PFSK-1 (cell line): Measurements from ENCODE around the gene DCUN1D2.
A peak's percentile ranks its signal among the peaks of the same experiment; 100 is the strongest.

Source experiments
- FOXP2 ChIP-seq: optimal IDR thresholded peaks from 2 replicates; pipeline ENCODE3; 2011; ENCODE audit warnings: borderline replicate concordance, control low read depth, inconsistent platforms; ENCODE audit not compliant: insufficient read depth; ENCODE audit errors: extremely low read length, extremely low read depth
- POLR2AphosphoS5 ChIP-seq: IDR thresholded peaks from 2 replicates; pipeline ENCODE4 v1.6.1; 2012; ENCODE audit warnings: low read depth, mild to moderate bottlenecking, control low read depth, low read length, moderate library complexity
- SIN3A ChIP-seq: IDR thresholded peaks from 2 replicates; pipeline ENCODE4 v1.6.1; 2012; ENCODE audit warnings: mild to moderate bottlenecking, low read length, moderate library complexity, borderline replicate concordance; ENCODE audit not compliant: insufficient read depth
- TAF1 ChIP-seq: IDR thresholded peaks from 2 replicates; pipeline ENCODE4 v1.6.1; 2012; ENCODE audit warnings: low read length, control low read depth, borderline replicate concordance; ENCODE audit not compliant: insufficient read depth
- TF ChIP-seq, protein P1 (sequence below), 2 experiments: IDR thresholded peaks; 2 replicates each; pipeline versions ENCODE4 v1.6.1 to v1.8.0; 2011 to 2012; ENCODE audit warnings: low read depth in 2 of 2, low read length in 2 of 2, control low read depth in 1 of 2, inconsistent platforms in 1 of 2, mild to moderate bottlenecking in 1 of 2, moderate library complexity in 1 of 2; ENCODE audit not compliant: insufficient read depth in 1 of 2

DCUN1D2 gene

DNA sequence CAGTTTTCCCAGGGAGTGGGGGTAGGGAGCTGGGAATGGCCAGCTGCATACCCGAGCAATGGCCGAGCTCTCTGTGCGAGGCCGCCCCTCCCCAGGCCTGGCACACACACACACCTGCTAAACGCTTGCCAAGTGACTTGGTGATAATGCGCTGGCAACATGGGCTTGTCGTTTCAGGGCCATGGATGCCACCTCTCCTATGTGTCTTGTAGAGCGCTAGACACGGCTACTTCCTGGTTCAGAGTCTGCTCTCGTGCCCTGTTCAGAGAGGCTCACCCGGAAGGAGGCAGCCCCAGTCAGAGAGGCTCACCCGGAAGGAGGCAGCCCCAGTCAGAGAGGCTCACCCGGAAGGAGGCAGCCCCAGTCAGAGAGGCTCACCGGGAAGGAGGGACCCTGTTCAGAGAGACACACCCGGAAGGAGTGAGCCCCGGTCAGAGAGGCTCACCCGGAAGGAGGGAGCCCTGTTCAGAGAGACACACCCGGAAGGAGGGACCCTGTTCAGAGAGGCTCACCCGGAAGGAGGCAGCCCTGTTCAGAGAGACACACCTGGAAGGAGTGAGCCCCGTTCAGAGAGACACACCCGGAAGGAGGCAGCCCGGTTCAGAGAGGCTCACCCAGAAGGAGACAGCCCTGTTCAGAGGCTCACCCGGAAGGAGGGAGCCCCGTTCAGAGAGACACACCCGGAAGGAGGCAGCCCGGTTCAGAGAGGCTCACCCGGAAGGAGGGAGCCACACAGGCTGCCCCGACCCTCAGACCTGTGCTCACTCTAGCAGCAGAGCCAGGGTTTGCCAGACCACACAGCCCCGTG, 41.4 kb downstream of the DCUN1D2 start:
- TF ChIP-seq SIN3A, result no peak
- peak; percentile 56; the same call in 1 of the 2 replicates for TF ChIP-seq POLR2AphosphoS5
- TF ChIP-seq, protein P1, sequence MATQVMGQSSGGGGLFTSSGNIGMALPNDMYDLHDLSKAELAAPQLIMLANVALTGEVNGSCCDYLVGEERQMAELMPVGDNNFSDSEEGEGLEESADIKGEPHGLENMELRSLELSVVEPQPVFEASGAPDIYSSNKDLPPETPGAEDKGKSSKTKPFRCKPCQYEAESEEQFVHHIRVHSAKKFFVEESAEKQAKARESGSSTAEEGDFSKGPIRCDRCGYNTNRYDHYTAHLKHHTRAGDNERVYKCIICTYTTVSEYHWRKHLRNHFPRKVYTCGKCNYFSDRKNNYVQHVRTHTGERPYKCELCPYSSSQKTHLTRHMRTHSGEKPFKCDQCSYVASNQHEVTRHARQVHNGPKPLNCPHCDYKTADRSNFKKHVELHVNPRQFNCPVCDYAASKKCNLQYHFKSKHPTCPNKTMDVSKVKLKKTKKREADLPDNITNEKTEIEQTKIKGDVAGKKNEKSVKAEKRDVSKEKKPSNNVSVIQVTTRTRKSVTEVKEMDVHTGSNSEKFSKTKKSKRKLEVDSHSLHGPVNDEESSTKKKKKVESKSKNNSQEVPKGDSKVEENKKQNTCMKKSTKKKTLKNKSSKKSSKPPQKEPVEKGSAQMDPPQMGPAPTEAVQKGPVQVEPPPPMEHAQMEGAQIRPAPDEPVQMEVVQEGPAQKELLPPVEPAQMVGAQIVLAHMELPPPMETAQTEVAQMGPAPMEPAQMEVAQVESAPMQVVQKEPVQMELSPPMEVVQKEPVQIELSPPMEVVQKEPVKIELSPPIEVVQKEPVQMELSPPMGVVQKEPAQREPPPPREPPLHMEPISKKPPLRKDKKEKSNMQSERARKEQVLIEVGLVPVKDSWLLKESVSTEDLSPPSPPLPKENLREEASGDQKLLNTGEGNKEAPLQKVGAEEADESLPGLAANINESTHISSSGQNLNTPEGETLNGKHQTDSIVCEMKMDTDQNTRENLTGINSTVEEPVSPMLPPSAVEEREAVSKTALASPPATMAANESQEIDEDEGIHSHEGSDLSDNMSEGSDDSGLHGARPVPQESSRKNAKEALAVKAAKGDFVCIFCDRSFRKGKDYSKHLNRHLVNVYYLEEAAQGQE (IDR thresholded peaks at IDR 0.05; ENCODE audit: insufficient read depth in 1 of 2, low read depth in 2 of 2, low read length in 2 of 2), result no peak
- TF ChIP-seq FOXP2, result peak; percentile 36
- TF ChIP-seq TAF1, result peak; percentile 22; the same call in 1 of the 2 replicates

- TF ChIP-seq POLR2AphosphoS5, result no peak
- TF ChIP-seq FOXP2, result no peak
- TF ChIP-seq SIN3A, result no peak
- TF ChIP-seq, protein P1 (IDR thresholded peaks at IDR 0.05; ENCODE audit: insufficient read depth in 1 of 2, low read depth in 2 of 2, low read length in 2 of 2), result no peak
- TF ChIP-seq TAF1, result no peak
Measured at GRCh38 chr13:113448545-113448884, 42.0 kb downstream of the DCUN1D2 start.

DNA sequence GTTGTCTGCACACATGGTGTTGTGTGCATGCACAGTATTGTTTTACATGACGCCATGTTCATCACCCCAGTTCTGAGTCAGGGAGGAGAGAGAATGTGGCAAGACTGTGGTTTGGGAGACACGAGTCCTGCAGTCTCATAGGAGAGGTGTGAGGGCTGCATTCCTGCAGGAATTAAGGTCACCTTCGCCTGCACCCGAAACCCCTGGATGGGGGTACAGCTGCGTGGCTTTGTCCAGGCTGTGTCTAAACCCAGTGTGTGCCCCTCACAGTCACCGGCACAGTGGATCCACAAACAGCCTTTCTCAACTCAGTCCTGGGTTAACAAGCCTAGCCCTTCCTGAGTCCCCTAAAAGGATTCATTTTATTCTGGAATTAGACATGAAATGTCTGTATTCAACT, 42.9 kb downstream of the DCUN1D2 start:
- no peak for TF ChIP-seq POLR2AphosphoS5

DNA sequence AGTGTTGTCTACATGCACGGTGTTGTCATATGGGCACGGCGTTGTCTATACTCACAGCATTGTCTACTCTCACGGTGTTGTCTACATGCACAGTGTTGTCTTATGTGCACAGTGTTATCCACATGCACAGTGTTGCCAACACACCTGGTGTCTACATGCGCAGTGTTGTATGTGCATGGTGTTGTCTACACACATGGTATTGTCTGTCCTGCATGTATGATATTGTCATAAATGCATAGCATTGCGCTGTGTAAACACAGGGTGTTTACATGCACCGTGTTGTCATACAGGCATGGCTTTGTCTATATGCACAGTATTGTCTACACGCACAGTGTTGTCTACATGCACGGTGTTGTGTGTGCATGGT, 44.0 kb downstream of the DCUN1D2 start:
- TF ChIP-seq, protein P1 (IDR thresholded peaks at IDR 0.05; ENCODE audit: insufficient read depth in 1 of 2, low read depth in 2 of 2, low read length in 2 of 2), result no peak
- TF ChIP-seq POLR2AphosphoS5 (no peak), SIN3A (no peak), TAF1 (no peak), FOXP2 (no peak)

GRCh38 chr13:113445791-113446487, 44.6 kb downstream of the DCUN1D2 start:
- TF ChIP-seq SIN3A (no peak), FOXP2 (no peak), POLR2AphosphoS5 (no peak), TAF1 (no peak)
- TF ChIP-seq, protein P1 (IDR thresholded peaks at IDR 0.05; ENCODE audit: insufficient read depth in 1 of 2, low read depth in 2 of 2, low read length in 2 of 2), result no peak
